Measurements from ENCODE around the gene APOM.
A peak's percentile ranks its signal among the peaks of the same experiment; 100 is the strongest.

The APOM gene

GRCh38 chr6:31702819-31703716 lies 47.4 kb downstream of the APOM start, which contains the start of gene ABHD16A (continued):
- TF ChIP-seq ZEB2 (tag by site-specific recombination; IDR thresholded peaks at IDR 0.05) (peak; percentile 83), ZNF19 (tag by site-specific recombination; IDR thresholded peaks at IDR 0.05; ENCODE audit: low read depth) (no peak), KLF7 (tag by site-specific recombination; IDR thresholded peaks at IDR 0.05; ENCODE audit: borderline replicate concordance) (no peak), SCRT1 (tag by site-specific recombination; IDR thresholded peaks at IDR 0.05; ENCODE audit: borderline replicate concordance) (no peak), ZNF121 (tag by site-specific recombination; IDR thresholded peaks at IDR 0.05) (no peak), ZNF776 (tag by site-specific recombination; IDR thresholded peaks at IDR 0.05; ENCODE audit: borderline replicate concordance) (no peak), ZNF580 (tag by site-specific recombination; IDR thresholded peaks at IDR 0.05) (peak; percentile 9; the same call in 1 of the 2 replicates), ZNF624 (tag by site-specific recombination; IDR thresholded peaks at IDR 0.05) (no peak), ZNF112 (tag by site-specific recombination; IDR thresholded peaks at IDR 0.05) (no peak), YY1 (tag by site-specific recombination; IDR thresholded peaks at IDR 0.05) (peak; percentile 65), MZF1 (tag by site-specific recombination; IDR thresholded peaks at IDR 0.05; ENCODE audit: borderline replicate concordance) (0 out of 2 replicates have a peak, but pooled peaks have one; percentile 48), ZNF324 (tag by site-specific recombination; IDR thresholded peaks at IDR 0.05) (peak; percentile 57; the same call in 1 of the 2 replicates), REPIN1 (tag by site-specific recombination; IDR thresholded peaks at IDR 0.05; ENCODE audit: low read depth) (no peak), ZNF292 (tag by site-specific recombination; IDR thresholded peaks at IDR 0.05; ENCODE audit: borderline replicate concordance, low read depth) (no peak), ZNF174 (tag by site-specific recombination; IDR thresholded peaks at IDR 0.05) (no peak), KLF10 (tag by site-specific recombination; IDR thresholded peaks at IDR 0.05) (peak; percentile 80), ZNF549 (tag by site-specific recombination; IDR thresholded peaks at IDR 0.05) (no peak), ZNF223 (tag by site-specific recombination; IDR thresholded peaks at IDR 0.05) (no peak), ATF2 (tag by site-specific recombination; IDR thresholded peaks at IDR 0.05; ENCODE audit: low read depth) (peak; percentile 83), ZSCAN23 (tag by site-specific recombination; IDR thresholded peaks at IDR 0.05) (no peak; the same call in 1 of the 2 replicates), ZNF239 (tag by site-specific recombination; IDR thresholded peaks at IDR 0.05) (no peak), ZNF514 (tag by site-specific recombination; IDR thresholded peaks at IDR 0.05) (no peak), ZNF23 (tag by site-specific recombination; IDR thresholded peaks at IDR 0.05; ENCODE audit: borderline replicate concordance) (no peak), ZNF704 (tag by site-specific recombination; IDR thresholded peaks at IDR 0.05) (no peak), ZNF558 (tag by site-specific recombination; IDR thresholded peaks at IDR 0.05) (no peak), KLF1 (tag by site-specific recombination; IDR thresholded peaks at IDR 0.05) (no peak; the same call in 1 of the 2 replicates), ZNF561 (tag by site-specific recombination; IDR thresholded peaks at IDR 0.05; ENCODE audit: borderline replicate concordance) (peak; percentile 70; the same call in 1 of the 2 replicates), PRDM2 (tag by site-specific recombination; IDR thresholded peaks at IDR 0.05; ENCODE audit: borderline replicate concordance) (no peak), OVOL3 (tag by site-specific recombination; IDR thresholded peaks at IDR 0.05) (peak; percentile 29; the same call in 1 of the 2 replicates), EGR2 (tag by site-specific recombination; IDR thresholded peaks at IDR 0.05; ENCODE audit: low read depth) (peak; percentile 55; the same call in 1 of the 2 replicates), ZNF623 (tag by site-specific recombination; IDR thresholded peaks at IDR 0.05) (no peak), GLIS2 (tag by site-specific recombination; IDR thresholded peaks at IDR 0.05) (0 out of 2 replicates have a peak, but pooled peaks have one; percentile 33)

Data from HEK293 (cell line).